GM12878 (cell line): ENCODE measurements around the gene SARS1. TPM values are rescaled to one million over a fixed set of nuclear protein-coding genes. Genes with fewer than 3 reads are reported as not detected.

Source experiments
- ATAC-seq: fragments of 200-7000 bp; cut with Tn5 transposase; 3 replicates; pipeline ENCODE4 v1.9.1; 2020; ENCODE audit warnings: mild to moderate bottlenecking, moderate library complexity
- BruUV-seq: library from RNA; stranded (reverse); fragments of 400-500 nt; replicated peaks from 2 replicates; lab custom pipeline; 2021; lab: Mats Ljungman, UMichigan
- CTCF ChIA-PET: fragments of 300-600 bp; sonication (Branson Sonifier 250); formaldehyde crosslinking; extraction: SDS; loops from one replicate; lab custom pipeline; 2021; ENCODE audit warnings: inconsistent platforms; lab: Yijun Ruan, JAX
- POLR2A ChIA-PET: fragments of 350-600 bp; formaldehyde crosslinking; extraction: SDS; loops from one replicate; lab custom pipeline; 2021; ENCODE audit warnings: inconsistent platforms; lab: Charles Lee
- RAD21 ChIA-PET: fragments of 300-600 bp; sonication (Branson Sonifier 250); formaldehyde crosslinking; loops from one replicate; lab custom pipeline; 2023; ENCODE audit warnings: antibody characterized with exemption; ENCODE audit not compliant: unreplicated experiment; lab: Charles Lee
- SMC1A ChIA-PET: fragments of 300-600 bp; sonication (Branson Sonifier 250); formaldehyde crosslinking; loops from one replicate; lab custom pipeline; 2023; ENCODE audit not compliant: unreplicated experiment, uncharacterized antibody; lab: Charles Lee
- DNase-seq: peaks from one replicate; pipeline ENCODE4 v3.0.0-alpha.2; 2011; ENCODE audit warnings: low read depth, low spot score
- FAIRE-seq: peaks from 3 replicates; lab custom pipeline; 2011; peaks lifted over from hg19 to GRCh38; lab: Jason Lieb, UNC
- H2AFZ ChIP-seq: 2 replicates; pipeline ENCODE4 v1.6.0; 2011; ENCODE audit warnings: low read depth, low read length, control low read depth; ENCODE audit not compliant: control insufficient read depth
- H3K27ac ChIP-seq: 2 replicates; pipeline ENCODE4 v1.5.1; 2011; ENCODE audit warnings: control low read depth; ENCODE audit not compliant: control insufficient read depth, insufficient read depth
- H3K27me3 ChIP-seq, 2 experiments: replicated peaks in 1 of 2; 2 replicates each; pipeline versions ENCODE4 v1.6.0 to v1.6.1; 2011; ENCODE audit warnings: low read length in 1 of 2; ENCODE audit not compliant: control insufficient read depth in 2 of 2, insufficient read depth in 2 of 2
- H3K36me3 ChIP-seq, 2 experiments: 2 replicates each; pipeline ENCODE4 v1.5.1; 2011; ENCODE audit warnings: low read length in 1 of 2; ENCODE audit not compliant: control insufficient read depth in 2 of 2, insufficient read depth in 2 of 2
- H3K4me1 ChIP-seq: 2 replicates; pipeline ENCODE4 v1.6.1; 2011; ENCODE audit warnings: mild to moderate bottlenecking, low read length, moderate library complexity, mixed read lengths; ENCODE audit not compliant: control insufficient read depth, insufficient read depth
- H3K4me2 ChIP-seq: 2 replicates; pipeline ENCODE4 v1.6.0; 2011; ENCODE audit warnings: control low read depth; ENCODE audit not compliant: control insufficient read depth, insufficient read depth
- H3K4me3 ChIP-seq: fragments of 200-600 bp; sonication (generic); 2 replicates; pipeline ENCODE4 v1.5.1; 2016
- H3K79me2 ChIP-seq: 2 replicates; pipeline ENCODE4 v1.6.0; 2011; ENCODE audit warnings: low read length; ENCODE audit not compliant: control insufficient read depth, insufficient read depth
- H3K9ac ChIP-seq: 2 replicates; pipeline ENCODE4 v1.8.0; 2011; ENCODE audit warnings: low read length, control low read depth, mixed read lengths; ENCODE audit not compliant: control insufficient read depth, insufficient read depth
- H3K9me3 ChIP-seq: replicated peaks from 3 replicates; pipeline ENCODE4 v1.5.1; 2011; ENCODE audit warnings: mild to moderate bottlenecking, low read length; ENCODE audit not compliant: control insufficient read depth, insufficient read depth
- H4K20me1 ChIP-seq: 2 replicates; pipeline ENCODE4 v1.6.0; 2011; ENCODE audit not compliant: control insufficient read depth, insufficient read depth
- BMI1 ChIP-seq: fragments of 450-650 bp; IDR thresholded peaks from 2 replicates; pipeline ENCODE4 v1.6.1; 2016; ENCODE audit warnings: mild to moderate bottlenecking, moderate library complexity, borderline replicate concordance
- CUX1 ChIP-seq: IDR thresholded peaks from 2 replicates; pipeline ENCODE4 v1.6.1; 2012; ENCODE audit warnings: improper control_type of control experiment, low read depth, low read length; ENCODE audit not compliant: insufficient replicate concordance
- EED ChIP-seq: sonication (generic); IDR thresholded peaks from 2 replicates; pipeline ENCODE4 v1.6.1; 2016; ENCODE audit warnings: antibody characterized with exemption, low read depth
- EGR1 ChIP-seq, 2 experiments: IDR thresholded peaks; 1 replicate in 1 of 2; 2 replicates in 1 of 2; pipeline ENCODE4 v1.6.1; 2011 to 2012; ENCODE audit warnings: low read depth in 2 of 2, low read length in 2 of 2, borderline replicate concordance in 1 of 2, mild to moderate bottlenecking in 1 of 2, moderate library complexity in 1 of 2
- HDGF ChIP-seq: fragments of 450-650 bp; IDR thresholded peaks from 2 replicates; pipeline ENCODE4 v1.6.1; 2016; ENCODE audit warnings: antibody characterized with exemption
- IKZF1 ChIP-seq: fragments of 450-650 bp; conservative IDR thresholded peaks from 2 replicates; pipeline ENCODE4 v1.6.1; 2017; ENCODE audit warnings: antibody characterized with exemption, mild to moderate bottlenecking
- KAT2A ChIP-seq: conservative IDR thresholded peaks from 2 replicates; pipeline ENCODE4 v1.6.1; 2011; ENCODE audit warnings: low read depth, low read length; ENCODE audit not compliant: control insufficient read depth
- NR2C1 ChIP-seq: fragments of 450-650 bp; IDR thresholded peaks from 2 replicates; pipeline ENCODE4 v1.6.1; 2017; ENCODE audit warnings: antibody characterized with exemption, mild to moderate bottlenecking, moderate library complexity
- PML ChIP-seq: IDR thresholded peaks from 2 replicates; pipeline ENCODE4 v1.6.1; 2012; ENCODE audit warnings: low read length, inconsistent platforms
- RCOR1 ChIP-seq: conservative IDR thresholded peaks from 2 replicates; pipeline ENCODE4 v1.6.1; 2012; ENCODE audit warnings: low read depth, low read length, improper control_type of control experiment
- SP1 ChIP-seq: IDR thresholded peaks from one replicate; pipeline ENCODE4 v1.6.1; 2011; ENCODE audit warnings: low read depth, low read length
- STAT1 ChIP-seq: fragments of 450-650 bp; conservative IDR thresholded peaks from 2 replicates; pipeline ENCODE4 v1.6.1; 2014; ENCODE audit warnings: antibody characterized with exemption, mild to moderate bottlenecking
- TAF1 ChIP-seq: IDR thresholded peaks from 2 replicates; pipeline ENCODE4 v1.6.1; 2011; ENCODE audit warnings: mild to moderate bottlenecking, low read depth, low read length, borderline replicate concordance
- TARDBP ChIP-seq: IDR thresholded peaks from 2 replicates; pipeline ENCODE4 v1.6.1; 2016; ENCODE audit warnings: borderline replicate concordance
- TCF12 ChIP-seq: IDR thresholded peaks from 2 replicates; pipeline ENCODE4 v1.6.1; 2011; ENCODE audit warnings: low read depth, mild to moderate bottlenecking, low read length
- TCF7 ChIP-seq: IDR thresholded peaks from 2 replicates; pipeline ENCODE4 v1.6.1; 2014; ENCODE audit warnings: antibody characterized with exemption, borderline replicate concordance
- YBX1 ChIP-seq: fragments of 450-650 bp; IDR thresholded peaks from 2 replicates; pipeline ENCODE4 v1.6.1; 2016; ENCODE audit warnings: antibody characterized with exemption
- ZSCAN29 ChIP-seq: fragments of 450-650 bp; IDR thresholded peaks from 2 replicates; pipeline ENCODE4 v1.6.1; 2017; ENCODE audit warnings: mild to moderate bottlenecking, moderate library complexity
- WGBS: methylation state at CpG from one replicate; pipeline ENCODE4 v1.1.6; 2016; ENCODE audit warnings: low lambda C conversion rate; ENCODE audit not compliant: insufficient replicate concordance, insufficient coverage; ENCODE audit errors: missing lambda C conversion rate; 5-methylcytosine and 5-hydroxymethylcytosine counted together
- in situ Hi-C: fragments of 300-500 bp; cut with MboI; formaldehyde crosslinking; loops from 9 replicates; pipeline ENCODE4 v1.14.3; 2018; ENCODE audit warnings: mixed read lengths
- intact Hi-C: fragments of 100-400 bp; cut with micrococcal nuclease; formaldehyde crosslinking; loops from one replicate; pipeline ENCODE4 v1.14.2; 2022; ENCODE audit not compliant: unreplicated experiment
- polyA plus RNA-seq, 11 experiments: library from polyadenylated mRNA; depleted of rRNA in 4 of 11; unstranded in 6 of 11; stranded (reverse) in 5 of 11; fragments of >200 nt; fragmentation: Nextera tagmentation in 4 of 11; fragmentation: Illumina TruSeq in 1 of 11; extraction: Ambion mirVana in 4 of 11; extraction: Trizol in 1 of 11; gene quantifications; 1 replicate in 1 of 11; 2 replicates in 10 of 11; pipeline versions ENCODE4 v1.2.1 to v1.2.3, GENCODE V29; 2011 to 2016; ENCODE audit warnings: inconsistent platforms in 2 of 11, missing spikeins in 2 of 11, low read depth in 1 of 11
- total RNA-seq, 4 experiments: library from RNA; depleted of rRNA in 3 of 4; stranded (reverse); fragments of >200 nt in 3 of 4; fragmentation: Illumina TruSeq in 1 of 4; extraction: Trizol in 1 of 4; gene quantifications; 2 replicates each; pipeline versions ENCODE4 v1.2.1 to v1.2.3, GENCODE V29; 2013 to 2021

The SARS1 gene
- total and polyA plus RNA-seq, 10 of the 15 experiments (the other 5 are each of a cell fraction or from before 2014, with no cell fraction given) = 103 to 202 (median 138) TPM

GRCh38 chr1:109266965-109267364, 53.2 kb downstream of the SARS1 start:
- TF ChIP-seq KAT2A (no peak), STAT1 (no peak), TCF7 (no peak), BMI1 (no peak), HDGF (no peak), EGR1 (IDR thresholded peaks at IDR 0.05; ENCODE audit: borderline replicate concordance in 1 of 2, low read depth in 2 of 2, low read length in 2 of 2) (no peak), TAF1 (no peak), CUX1 (no peak), SP1 (no peak), NR2C1 (no peak), TCF12 (no peak), TARDBP (no peak), IKZF1 (no peak), YBX1 (no peak), EED (no peak), RCOR1 (no peak), PML (no peak), ZSCAN29 (no peak)
- TF ChIP-seq, all 136 proteins: peak for 0
- H4K20me1 ChIP-seq = no peaks in the 10 kb centered on the region
- RAD21 ChIA-PET = interaction anchor here (0.7 to 1.0 kb wide), 2 partner anchors 11 to 266 kb away, joined by 3 read pairs; no protein-coding TSS in a partner anchor
- no peak for DNase-seq
- 61% methylated on average over 11 of the region's 11 CpGs for WGBS
- SMC1A ChIA-PET = no interaction called here
- in situ Hi-C loops (no loop called here), intact Hi-C loops (no loop called here)
- no peak overlapping the region for H3K27ac ChIP-seq
- no peak for ATAC-seq
- no peaks in the 10 kb centered on the region for H3K27me3 ChIP-seq
- BruUV-seq = no TSS peak
- no peaks in the 10 kb centered on the region for H3K9me3 ChIP-seq
- H3K79me2 ChIP-seq = no peaks in the 10 kb centered on the region
- no peaks in the 10 kb centered on the region for H3K36me3 ChIP-seq
- no peak for FAIRE-seq
- no peak overlapping the region for H2AFZ ChIP-seq
- CTCF ChIA-PET = interaction anchor here (1.8 to 4.6 kb wide), 2 partner anchors 132 to 266 kb away, joined by 7 to 45 read pairs; partner anchors contain the start of gene SORT1
- no peaks in the 10 kb centered on the region for H3K4me1 ChIP-seq
- no peak overlapping the region for H3K4me3 ChIP-seq
- no peak overlapping the region for H3K9ac ChIP-seq
- no peak overlapping the region for H3K4me2 ChIP-seq
- POLR2A ChIA-PET = no interaction called here
